HG03025 (cell line): ENCODE data around the gene DDB1.

ENCODE experiments used
- ATAC-seq: cut with Tn5 transposase; IDR thresholded peaks from one replicate; pipeline ENCODE4 v1.9.1; 2021; ENCODE audit warnings: mild to moderate bottlenecking, moderate library complexity; ENCODE audit not compliant: unreplicated experiment, low FRiP score

Gene DDB1

DNA sequence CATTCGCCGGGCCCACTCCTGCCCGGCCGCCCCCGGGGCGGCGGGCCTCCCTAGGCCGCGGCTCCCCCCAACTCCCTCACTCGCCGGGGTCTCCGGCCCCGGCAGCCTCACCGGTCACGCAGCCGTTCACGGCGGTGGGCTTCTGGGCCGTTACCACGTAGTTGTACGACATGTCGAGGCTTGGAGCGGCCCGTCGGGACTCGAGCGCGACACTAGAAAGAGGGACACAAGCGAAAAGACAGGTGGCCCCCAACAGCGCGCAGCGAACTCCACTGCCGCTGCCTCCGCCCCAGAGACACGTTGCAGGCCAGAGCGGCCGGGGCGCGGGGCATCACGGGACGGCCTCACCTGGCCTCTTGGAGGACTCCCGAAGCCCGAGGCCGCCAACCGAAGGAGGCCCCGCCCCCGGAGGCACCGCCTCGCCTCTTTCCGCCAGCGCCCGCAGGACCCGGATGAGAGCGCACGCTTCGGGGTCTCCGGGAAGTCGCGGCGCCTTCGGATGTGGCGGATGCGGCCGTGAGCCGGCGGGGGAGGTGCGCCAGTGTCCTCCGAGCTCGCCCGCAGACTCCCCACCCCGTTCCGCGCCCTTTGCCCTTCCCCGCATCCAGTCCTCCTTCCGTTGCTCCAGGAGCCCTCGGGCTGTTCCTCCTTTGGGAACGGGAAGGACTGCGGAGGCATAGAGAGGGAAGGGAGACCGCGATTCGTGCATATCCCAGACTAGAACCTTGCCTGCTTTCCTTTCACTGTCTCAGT lies at the start of gene DDB1, which contains the start of gene TKFC:
TSS of gene DDB1 (minus strand) at position 309 of the 753 bp plus-strand sequence. CDS start at position 172, 137 bp downstream.
TSS of gene TKFC (plus strand) at position 432 of the 753 bp plus-strand sequence. CDS start 1,501 bp downstream, outside the sequence.
- ATAC-seq, result peak; percentile 82

DNA sequence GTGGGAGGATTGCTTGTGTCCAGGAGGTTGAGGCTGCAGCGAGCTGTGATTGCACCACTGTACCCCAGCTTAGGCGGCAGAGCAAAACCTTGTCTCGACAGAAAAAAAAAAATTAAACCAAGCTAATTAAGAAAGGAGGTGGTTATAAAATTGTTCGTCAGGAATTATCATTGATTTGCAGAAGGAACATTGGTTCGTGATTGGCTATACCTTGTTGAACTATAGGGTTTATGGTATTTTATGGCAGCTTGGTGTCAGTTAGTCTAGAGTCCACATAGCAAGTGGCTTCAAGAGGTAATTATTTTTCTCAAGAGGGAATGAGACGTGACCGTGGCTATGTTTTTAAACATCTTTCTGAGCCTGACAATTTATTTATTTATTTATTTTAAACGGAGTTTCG lies 48.0 kb upstream of the DDB1 start:
- ATAC-seq, result no peak

DNA sequence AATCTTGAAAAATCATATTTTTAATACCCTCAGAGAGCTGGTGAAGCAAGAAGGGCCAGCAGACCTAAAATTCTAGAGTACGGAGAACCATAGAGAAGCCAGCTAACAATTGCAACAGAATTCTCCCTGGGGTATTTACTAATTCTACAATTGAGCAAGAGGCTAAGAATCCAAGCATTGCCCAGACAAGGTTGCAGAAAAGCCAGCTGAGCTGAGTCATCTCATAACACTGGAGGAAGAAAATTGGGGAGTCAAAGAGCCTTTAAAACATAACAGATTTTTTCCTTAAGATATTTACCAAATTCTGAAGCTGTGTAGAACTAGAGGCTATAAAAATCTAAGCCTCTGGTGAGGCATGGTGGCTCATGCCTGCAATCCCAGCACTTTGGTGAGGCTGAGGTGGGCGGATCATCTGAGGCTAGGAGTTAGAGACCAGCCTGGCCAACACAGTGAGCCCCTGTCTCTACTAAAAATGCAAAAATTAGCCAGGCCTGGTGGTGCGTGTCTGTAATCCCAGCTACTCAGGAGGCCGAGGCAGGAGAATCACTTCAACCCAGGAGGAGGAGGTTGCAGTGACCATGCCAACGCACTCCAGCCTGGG lies 45.9 kb upstream of the DDB1 start:
- ATAC-seq, result no peak

DNA sequence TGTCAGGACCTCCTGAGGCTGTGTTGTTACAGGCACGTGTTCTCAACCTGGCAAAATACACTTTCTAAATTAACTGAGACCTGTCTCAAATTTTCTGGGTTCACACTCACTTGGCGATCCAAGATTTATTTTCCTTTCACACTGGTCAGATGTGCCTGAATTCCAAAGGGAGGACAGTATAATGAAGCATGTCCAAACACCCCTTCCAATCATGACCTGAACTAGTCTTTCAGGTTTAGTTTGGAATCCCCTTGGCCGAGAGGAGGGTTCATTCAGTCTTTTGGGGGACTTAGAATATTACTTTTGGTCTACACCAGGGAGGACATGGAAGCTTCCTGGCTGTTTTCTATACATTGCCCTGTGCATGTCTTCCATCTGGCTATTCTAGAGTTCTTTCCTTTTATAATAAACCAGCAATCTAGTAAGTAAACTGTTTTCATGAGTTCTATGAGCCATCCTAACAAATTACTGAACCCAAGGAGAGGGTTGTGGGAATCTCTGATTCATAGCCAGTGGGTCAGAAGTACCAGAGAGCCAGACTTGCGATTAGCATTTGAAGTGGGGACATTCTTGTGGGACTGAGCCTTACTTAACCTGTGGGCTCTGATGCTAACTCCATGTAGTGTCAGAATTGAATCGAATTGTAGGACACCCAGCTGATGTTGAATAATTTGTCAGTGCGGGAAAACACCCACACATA lies 44.7 kb upstream of the DDB1 start:
- ATAC-seq, result no peak

DNA sequence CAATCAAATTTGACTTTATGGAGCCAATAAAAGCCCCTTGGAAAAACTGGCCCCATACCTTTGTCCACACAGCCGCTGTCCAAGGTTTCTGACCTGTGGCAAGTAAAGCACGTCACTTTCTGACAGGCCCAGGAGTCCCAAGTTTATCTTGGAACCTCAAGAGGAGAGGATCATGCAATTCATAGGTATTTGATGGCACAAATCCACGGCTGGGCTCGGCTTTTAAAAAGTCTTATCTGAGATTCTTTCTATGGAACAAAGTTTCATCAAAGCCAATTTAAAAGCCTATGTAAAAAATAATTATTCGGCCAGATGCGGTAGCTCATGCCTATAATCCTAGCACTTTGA lies 42.8 kb upstream of the DDB1 start:
- no peak for ATAC-seq

DNA sequence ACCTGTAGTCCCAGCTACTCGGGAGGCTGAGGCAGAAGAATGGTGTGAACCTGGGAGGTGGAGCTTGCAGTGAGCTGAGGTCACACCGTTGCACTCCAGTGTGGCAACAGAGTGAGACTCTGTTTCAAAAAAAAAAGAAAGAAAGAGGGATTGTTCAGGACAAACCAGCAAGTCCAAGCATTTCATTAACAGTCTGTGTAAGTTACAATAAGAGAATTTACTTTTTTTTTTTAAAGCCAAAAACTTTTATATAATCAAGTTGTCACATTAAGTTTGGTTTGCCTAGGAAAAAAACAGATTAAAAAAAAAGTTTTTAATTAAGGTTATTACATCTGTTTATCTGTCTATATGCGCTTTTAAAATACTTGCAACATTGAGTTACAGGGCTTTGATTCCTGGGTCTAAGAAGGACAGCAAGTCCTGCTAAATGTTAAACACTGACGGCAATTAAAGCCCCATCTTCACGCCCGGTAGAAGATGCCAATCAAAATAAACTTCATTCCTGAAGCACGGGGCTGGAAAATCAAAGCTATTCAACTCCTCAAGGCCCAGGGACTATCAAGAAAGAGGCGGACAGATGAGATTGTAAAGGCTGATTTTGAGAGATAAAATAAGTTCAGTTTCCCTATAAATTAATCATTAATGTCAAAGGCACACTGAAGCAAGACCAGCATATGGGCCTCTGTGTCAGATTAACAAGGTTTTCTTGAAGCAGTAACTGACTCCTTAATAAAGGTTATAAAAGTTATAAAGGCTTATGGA lies 39.9 kb upstream of the DDB1 start:
- no peak for ATAC-seq

DNA sequence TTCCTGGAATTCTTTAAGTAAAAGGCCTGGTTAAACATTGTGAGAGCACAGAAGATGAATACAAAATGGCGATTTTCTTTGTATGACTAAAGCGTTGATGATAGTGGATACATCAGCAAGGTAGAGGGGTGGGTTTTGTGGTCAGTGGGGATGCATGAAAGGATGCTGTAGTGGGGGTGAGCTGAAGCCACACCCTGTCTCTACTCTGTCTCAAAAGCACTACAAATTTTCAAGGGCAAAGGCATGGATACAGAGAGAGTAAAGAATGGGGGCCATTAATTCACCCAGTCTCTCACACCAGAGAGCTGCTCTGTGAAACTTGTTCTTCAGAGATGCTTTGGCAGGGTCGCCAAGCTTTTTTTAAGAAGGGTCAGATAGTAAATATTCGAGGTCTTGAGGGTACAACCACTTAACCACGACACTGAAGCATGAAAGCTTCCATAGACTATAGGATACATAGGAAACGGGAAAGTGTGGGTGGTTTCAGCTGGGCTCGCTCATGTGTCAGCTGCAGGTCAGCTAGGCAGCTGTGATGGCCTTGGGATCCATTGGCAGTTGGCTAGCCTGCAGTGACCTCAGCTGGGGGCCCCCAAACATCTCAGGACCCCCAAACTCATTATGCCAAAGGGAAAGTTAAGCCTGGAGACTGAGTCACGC lies 37.6 kb upstream of the DDB1 start:
- no peak for ATAC-seq

DNA sequence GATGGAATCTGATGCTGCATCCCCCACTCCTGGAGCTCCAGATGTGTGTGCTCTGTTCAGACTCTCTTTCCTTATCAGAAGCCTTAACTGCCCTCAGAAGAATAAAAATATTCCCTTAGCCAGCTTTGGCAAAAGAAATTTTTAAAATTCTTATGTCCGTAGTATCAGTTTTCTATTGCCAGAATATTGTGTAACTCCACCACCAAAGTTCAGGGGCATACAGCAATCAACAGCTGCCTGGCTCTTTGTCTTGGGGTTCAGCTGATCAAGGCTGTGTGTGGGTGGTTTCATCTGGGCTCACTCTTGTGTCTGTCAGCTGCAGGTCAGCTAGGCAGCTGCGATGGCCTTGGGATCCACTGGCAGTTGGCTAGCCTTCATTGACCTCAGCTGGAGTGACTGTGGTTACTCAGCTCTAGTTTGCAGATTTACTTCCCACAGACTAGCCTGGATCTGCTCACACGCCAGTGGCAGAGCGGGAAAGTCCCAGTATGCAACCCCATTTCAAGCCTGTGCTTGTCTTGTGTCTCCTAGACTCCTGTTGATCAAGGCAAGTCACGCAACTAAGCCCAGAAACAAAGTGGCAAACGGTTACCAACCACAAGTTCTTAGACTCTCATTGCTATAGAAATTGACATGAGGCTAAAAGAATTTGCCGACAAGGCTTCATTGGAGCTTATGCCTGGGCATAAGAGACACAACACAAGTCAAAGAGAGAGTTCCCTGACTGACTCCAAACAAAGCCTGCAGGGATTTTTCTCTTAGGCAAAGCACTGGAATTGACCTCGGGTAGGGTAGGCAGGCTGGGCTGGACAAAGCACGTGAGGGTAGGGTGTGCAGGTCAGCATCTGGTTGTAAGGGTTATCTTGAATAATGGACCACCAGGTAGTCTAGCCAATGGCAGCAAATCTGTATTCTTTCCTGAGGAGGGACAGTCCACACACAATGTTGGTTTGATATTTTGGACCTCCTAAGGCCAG lies 36.8 kb upstream of the DDB1 start:
- no peak for ATAC-seq

DNA sequence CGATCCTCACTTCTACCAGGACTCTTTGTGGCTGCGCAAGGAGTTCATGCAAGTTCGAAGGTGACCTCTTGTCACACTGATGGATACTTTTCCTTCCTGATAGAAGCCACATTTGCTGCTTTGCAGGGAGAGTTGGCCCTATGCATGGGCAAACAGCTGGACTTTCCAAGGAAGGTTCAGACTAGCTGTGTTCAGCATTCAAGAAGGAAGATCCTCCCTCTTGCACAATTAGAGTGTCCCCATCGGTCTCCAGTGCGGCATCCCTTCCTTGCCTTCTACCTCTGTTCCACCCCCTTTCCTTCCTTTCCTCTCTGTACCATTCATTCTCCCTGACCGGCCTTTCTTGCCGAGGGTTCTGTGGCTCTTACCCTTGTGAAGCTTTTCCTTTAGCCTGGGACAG lies 35.7 kb upstream of the DDB1 start:
- ATAC-seq, result no peak

DNA sequence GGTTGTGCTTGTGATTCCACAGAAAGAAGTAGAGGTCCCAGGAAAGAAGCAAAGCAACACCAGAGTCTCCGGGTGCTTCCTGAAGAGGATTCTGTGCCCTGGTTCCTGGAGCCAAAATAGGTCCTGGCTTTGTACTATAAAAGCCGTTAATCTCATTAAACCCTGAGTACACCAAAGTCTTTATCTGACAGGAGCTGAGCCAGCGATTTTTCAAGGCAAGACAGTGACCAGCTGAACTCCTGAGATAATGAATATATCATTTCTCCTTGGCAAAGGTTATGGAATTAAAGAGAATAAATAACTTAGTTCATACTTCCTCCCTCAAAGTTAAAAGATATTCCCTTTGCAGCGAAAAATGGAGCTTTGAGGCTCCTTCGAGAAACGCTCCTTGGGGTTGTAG lies 34.5 kb upstream of the DDB1 start:
- no peak for ATAC-seq

DNA sequence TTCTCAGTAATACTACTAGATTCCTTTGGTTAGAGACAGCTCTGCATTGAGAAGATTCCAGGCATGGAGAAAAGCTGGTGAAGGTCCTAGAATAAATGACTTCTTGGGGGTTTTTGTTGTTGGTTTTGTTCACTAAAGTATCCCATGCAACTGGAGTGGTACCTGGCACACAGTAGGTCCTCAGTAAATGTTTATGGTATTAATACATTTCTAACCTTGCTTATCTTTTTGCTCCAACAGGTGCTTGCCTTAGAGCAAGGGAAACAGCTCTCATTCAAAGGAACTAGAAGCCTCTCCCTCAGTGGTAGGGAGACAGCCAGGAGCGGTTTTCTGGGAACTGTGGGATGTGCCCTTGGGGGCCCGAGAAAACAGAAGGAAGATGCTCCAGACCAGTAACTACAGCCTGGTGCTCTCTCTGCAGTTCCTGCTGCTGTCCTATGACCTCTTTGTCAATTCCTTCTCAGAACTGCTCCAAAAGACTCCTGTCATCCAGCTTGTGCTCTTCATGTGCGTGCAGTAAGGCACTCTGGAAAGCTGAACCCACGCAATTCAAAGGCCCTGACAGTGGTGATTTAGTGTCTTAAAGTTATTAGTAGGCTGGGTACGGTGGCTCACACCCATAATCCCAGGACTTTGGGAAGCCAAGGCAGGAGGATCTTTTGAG lies 31.2 kb upstream of the DDB1 start:
- ATAC-seq, result no peak

DNA sequence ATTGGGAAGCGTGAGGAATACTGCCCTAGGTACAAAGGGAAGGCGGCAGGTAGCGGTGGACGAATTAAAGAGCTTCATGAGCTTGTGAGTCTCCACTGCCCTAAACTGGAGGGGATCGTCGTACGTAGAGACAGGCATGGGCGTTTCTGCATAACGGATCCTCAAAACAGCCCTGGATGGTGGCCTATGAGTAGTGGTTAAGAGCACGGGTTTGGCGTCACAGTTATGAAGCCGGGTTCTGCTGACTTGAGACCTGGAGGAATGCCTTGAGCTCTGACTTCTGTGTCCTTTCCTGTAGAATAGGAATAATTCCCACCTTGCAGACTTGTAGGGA lies 29.6 kb upstream of the DDB1 start:
- peak; percentile 2 for ATAC-seq

DNA sequence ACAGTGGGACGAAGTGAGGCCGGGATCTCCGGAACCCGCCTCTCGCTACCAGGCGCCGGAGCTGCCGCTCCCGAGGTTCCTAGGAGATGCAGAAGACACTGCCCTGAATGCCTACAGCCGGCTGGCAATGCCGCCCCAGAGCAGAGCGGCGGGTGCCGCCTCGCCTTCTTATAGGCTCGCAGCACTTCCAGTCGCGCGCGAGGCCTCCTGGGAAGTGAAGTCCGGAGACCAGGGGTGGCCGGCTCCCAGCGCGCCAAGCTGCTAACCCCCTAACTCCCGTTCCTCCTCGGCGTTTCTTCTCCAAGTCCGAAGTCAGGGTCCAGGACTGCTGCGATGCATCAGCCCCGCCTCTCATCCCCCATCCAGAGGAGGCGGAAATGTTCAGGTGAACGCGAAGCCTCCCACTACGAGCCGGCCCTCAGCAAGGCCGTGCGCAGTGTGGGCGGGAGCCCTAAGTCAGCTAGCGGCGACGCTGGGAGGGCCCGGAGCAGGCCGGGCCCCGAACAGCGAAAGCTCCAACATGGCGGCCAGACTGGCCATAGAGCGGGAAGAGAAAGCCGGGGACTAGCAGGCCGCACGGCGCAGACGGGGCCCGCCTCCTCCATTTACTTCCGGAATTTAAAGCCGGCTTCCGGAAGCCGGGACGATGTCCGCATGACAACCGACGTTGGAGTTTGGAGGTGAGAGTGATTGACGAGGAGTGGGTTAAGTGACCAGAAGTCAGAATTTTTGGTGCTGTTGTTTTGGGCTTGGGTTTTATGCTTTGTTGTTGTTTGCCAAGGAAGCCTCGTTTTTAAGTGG lies 29.0 kb upstream of the DDB1 start, which contains the start of the genes CYB561A3 and TMEM138:
TSS of gene CYB561A3 (minus strand) at position 142 of the 801 bp plus-strand sequence. CDS start 5,169 bp downstream, outside the sequence.
TSS of gene TMEM138 (plus strand) at position 634 of the 801 bp plus-strand sequence. CDS start 2,017 bp downstream, outside the sequence.
- ATAC-seq, result peak; percentile 76

DNA sequence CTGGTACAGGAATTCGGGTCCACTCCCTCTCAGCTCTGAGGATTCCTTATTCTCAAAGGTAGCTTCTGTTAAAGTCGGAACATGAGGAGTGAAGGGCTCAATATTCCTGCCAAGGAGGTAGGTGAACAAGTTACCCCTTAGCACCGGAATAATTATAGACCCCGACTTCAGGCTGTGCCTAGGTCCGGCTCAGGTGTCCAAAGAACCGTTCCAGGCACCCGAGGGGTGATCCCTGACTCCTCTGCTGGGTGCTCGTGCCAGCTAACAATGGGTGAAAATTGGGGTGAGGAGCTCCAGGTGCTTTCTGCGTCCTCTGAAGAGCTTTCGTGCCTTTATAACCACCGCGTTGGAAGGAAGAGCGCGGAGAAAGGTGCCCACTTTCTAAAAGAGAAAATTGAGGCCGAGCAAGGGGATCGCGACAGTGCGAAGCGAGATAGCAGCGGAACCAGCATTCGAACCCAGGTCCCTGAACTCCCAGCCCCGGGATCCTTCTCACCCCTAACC lies 28.4 kb upstream of the DDB1 start:
- no peak for ATAC-seq

DNA sequence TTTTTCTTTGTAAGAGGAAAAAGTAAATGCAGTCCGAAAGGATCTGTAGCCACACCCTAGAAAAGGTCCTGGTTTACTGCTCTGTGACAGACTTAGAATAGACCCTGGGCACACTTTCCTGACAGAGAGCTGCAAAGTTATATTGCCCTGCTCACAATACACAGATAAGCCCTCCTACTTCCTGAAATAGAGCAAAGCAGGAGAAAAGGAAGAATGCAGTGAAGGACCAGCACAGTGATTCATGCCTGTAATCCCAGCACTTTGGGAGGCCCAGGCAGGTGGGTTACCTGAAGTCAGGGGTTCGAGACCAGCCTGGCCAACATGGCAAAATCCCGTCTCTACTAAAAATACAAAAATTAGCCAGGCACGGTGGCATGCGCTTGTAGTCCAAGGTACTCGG lies 26.6 kb upstream of the DDB1 start:
- ATAC-seq, result no peak

DNA sequence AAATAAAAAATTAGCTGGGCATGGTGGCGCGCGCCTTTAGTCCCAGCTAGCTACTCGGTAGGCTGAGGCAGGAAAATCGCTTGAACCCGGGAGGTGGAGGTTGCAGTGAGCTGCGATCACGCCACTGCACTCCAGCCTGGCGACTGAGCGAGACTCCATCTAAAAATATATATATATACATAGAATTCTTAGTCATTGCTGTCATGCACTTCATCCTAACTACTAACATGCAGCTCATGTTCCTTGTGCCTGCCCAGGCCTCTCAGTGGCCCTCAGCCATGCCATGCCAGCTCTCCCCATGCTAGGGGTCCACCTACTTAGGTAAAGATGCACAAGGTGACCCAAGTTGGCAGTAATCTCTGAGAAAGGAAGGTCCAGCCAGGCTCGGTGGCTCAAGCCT lies 25.7 kb upstream of the DDB1 start:
- no peak for ATAC-seq

DNA sequence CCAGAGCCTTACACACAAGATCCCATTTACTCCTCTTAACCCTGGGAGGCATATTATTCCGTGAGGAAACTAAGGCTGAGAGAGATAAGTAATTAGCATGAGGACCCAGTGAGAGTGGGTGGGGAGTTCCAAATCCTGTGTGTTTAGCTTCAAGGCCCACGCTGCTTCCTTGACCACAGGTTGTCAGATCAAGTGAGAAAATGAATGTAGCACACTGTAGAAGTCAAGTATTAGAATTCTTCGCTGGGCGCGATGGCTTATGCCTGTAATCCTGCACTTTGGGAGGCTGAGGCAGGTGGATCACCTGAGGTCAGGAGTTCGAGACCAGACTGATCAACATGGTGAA lies 25.0 kb upstream of the DDB1 start:
- no peak for ATAC-seq
